GM12865 (cell line): ENCODE results near the gene KNL1.

Source experiments
- DNase-seq: peaks from one replicate; pipeline ENCODE4 v3.0.0; 2010; ENCODE audit warnings: low read depth
- H3K4me3 ChIP-seq: 2 replicates; pipeline ENCODE4 v1.5.1; 2011; ENCODE audit warnings: mild to moderate bottlenecking, low read depth, low read length, control low read depth
- TF ChIP-seq, protein P1 (sequence below): IDR thresholded peaks from 2 replicates; pipeline ENCODE4 v1.5.1; 2011; ENCODE audit warnings: low read length, control low read depth, low read depth, inconsistent platforms; ENCODE audit not compliant: insufficient read depth; ENCODE audit errors: missing control alignments

Gene KNL1

GRCh38 chr15:40555876-40556275 lies 38.2 kb upstream of the KNL1 start:
- DNase-seq, result no peak
- TF ChIP-seq, protein P1, sequence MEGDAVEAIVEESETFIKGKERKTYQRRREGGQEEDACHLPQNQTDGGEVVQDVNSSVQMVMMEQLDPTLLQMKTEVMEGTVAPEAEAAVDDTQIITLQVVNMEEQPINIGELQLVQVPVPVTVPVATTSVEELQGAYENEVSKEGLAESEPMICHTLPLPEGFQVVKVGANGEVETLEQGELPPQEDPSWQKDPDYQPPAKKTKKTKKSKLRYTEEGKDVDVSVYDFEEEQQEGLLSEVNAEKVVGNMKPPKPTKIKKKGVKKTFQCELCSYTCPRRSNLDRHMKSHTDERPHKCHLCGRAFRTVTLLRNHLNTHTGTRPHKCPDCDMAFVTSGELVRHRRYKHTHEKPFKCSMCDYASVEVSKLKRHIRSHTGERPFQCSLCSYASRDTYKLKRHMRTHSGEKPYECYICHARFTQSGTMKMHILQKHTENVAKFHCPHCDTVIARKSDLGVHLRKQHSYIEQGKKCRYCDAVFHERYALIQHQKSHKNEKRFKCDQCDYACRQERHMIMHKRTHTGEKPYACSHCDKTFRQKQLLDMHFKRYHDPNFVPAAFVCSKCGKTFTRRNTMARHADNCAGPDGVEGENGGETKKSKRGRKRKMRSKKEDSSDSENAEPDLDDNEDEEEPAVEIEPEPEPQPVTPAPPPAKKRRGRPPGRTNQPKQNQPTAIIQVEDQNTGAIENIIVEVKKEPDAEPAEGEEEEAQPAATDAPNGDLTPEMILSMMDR, result no peak
- peak overlapping the region; percentile 3 for H3K4me3 ChIP-seq

- no peak for DNase-seq
- TF ChIP-seq, protein P1, result no peak
- peak overlapping the region; percentile 56 for H3K4me3 ChIP-seq
Observed at GRCh38 chr15:40558952-40559742, 34.9 kb upstream of the KNL1 start.

DNA sequence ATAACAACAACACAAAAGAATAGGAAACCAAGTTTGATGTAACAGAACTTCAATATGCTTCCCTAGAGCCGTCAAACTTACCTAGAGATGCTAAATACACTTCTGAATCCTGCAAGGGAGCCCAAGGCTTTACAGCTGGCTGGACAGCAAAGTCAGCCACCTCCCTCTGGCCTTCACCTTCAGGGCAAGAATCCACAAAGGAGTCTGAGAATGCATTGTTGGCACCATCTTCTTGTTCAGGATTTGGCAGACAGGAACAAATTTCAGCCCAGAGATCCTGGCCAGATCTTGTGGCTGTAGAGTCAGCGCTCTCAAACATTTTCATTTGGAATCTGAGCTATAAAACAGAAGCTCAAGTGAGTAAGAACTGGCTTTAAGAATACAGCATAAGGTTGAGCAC lies 31.4 kb upstream of the KNL1 start:
- no peak overlapping the region for H3K4me3 ChIP-seq
- DNase-seq, result no peak
- TF ChIP-seq, protein P1, result no peak

- DNase-seq, result no peak
- H3K4me3 ChIP-seq, result peak overlapping the region; percentile 98
- TF ChIP-seq, protein P1, result no peak
Observed at GRCh38 chr15:40563426-40563825, 30.6 kb upstream of the KNL1 start.

DNA sequence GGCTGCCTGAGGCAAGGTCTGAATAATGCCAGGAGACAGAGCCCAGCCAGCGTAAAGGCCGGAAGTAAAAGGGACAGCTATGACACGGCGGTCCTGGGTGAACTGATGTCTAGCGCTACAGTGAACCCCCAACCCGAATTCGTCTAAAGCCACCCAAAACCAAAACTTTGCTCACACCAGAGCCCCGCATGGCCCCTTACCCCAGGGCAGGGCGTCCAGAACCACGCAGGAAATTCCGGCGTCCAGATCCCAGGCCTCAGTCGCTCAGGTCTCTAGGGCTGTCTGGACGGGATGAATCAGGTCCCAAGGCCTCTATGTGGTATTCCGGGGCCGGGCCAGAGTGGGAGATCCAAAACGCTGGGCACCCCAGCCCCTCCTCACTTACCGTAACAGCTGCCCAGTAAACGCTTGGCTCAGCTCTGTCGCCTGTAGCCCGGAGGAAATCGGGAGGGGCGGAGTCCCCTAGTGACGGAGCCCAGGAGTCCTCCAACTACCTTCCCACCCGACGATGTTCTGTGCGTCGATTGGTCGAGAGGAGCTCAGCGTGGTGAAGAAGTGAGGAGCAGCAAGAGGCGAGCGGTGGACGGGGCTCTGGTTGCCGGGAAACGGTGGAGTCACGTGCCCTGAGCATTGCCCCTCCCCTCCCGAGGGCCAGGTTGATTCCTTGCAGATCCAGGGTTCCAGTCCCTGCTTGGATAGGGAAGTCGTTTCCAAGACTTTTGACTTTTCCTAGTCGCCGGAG lies 29.3 kb upstream of the KNL1 start, which contains the start of gene CCDC32:
TSS of gene CCDC32 (minus strand) at position 452 of the 742 bp plus-strand sequence. CDS start 2,027 bp downstream, outside the sequence.
- TF ChIP-seq, protein P1, result no peak
- peak; percentile 99 for DNase-seq
- peak within 1 kb of the TSS; percentile 98 for H3K4me3 ChIP-seq

DNA sequence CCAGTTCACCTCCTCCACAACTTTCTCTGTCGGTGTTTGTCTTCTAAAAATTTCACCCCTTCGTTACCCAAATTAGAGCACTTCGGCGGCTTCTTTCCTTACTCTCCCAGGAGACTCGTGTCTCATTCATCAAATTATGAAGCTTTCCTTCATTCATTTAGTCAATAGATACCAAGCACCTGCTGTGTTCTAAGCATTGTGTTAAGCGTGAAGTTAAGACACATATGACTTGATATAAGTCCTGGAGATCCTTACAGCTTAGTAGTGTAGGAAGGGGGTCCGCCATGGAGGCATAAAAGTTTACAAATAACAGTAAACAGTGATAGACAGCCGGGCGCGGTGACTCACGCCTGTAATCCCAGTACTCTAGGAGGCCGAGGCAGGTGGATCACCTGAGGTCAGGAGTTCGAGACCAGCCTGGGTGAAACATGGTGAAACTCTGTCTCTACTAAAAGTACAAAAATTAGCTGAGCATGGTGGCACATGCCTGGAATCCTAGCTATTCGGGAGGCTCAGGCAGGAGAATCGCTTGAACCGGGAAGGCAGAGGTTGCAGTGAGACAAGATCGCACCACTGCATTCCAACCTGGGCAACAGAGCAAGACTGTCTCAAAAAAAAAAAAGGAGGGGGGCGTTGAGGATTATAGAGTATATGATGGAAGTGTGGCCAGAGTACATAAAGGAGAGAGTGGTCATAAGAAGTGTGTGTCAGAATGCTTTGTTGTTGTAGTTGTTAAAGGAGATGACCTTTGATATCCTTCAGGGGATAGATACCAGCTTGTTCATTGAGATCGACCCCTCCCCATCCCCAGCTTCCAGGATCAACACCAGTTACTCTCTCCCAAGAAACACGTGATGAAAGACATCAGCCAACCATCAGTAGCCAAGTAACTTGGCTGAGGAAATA lies 28.5 kb upstream of the KNL1 start:
- no peak for DNase-seq
- TF ChIP-seq, protein P1, result no peak
- peak overlapping the region; percentile 98 for H3K4me3 ChIP-seq
